ENCODE measurements around the gene EGLN1.
A peak's percentile ranks its signal among the peaks of the same experiment; 100 is the strongest.

Gene EGLN1

GRCh38 chr1:231428377-231428776, 6.3 kb upstream of the EGLN1 start:
- Histone ChIP-seq H3K4me3 (ENCODE audit: low read depth, low read length) (no peak overlapping the region), H3K27me3 (no peaks in the 10 kb centered on the region), H3K36me3 (no peaks in the 10 kb centered on the region), H3K4me1 (no peaks in the 10 kb centered on the region), H3K9me3 (no peaks in the 10 kb centered on the region)
- DNase-seq, result no peak
- TF ChIP-seq CTCF (IDR thresholded peaks at IDR 0.05; ENCODE audit: low read depth, low read length), result no peak

- DNase-seq, result no peak
- no peaks in the 10 kb centered on the region for H3K36me3 ChIP-seq
- no peaks in the 10 kb centered on the region for H3K9me3 ChIP-seq
- no peak for TF ChIP-seq CTCF (IDR thresholded peaks at IDR 0.05; ENCODE audit: low read depth, low read length)
- H3K4me1 ChIP-seq, result peaks cover 2% of the 10 kb centered on the region; the same call in 1 of the 2 replicates
- no peak overlapping the region for H3K4me3 ChIP-seq (ENCODE audit: low read depth, low read length)
- no peaks in the 10 kb centered on the region for H3K27me3 ChIP-seq
Observed at GRCh38 chr1:231424950-231425805, 3.1 kb upstream of the EGLN1 start.

GRCh38 chr1:231423648-231424047, 1.6 kb upstream of the EGLN1 start:
- no peaks in the 10 kb centered on the region for H3K27me3 ChIP-seq
- no peak for DNase-seq
- H3K4me1 ChIP-seq, result peaks cover 2% of the 10 kb centered on the region; the same call in 1 of the 2 replicates
- no peak for TF ChIP-seq CTCF (IDR thresholded peaks at IDR 0.05; ENCODE audit: low read depth, low read length)
- H3K9me3 ChIP-seq, result no peaks in the 10 kb centered on the region
- H3K4me3 ChIP-seq (ENCODE audit: low read depth, low read length), result no peak overlapping the region
- H3K36me3 ChIP-seq, result no peaks in the 10 kb centered on the region

- Histone ChIP-seq H3K36me3 (no peaks in the 10 kb centered on the region), H3K4me3 (ENCODE audit: low read depth, low read length) (peak overlapping the region; percentile 57), H3K9me3 (no peaks in the 10 kb centered on the region), H3K4me1 (peaks cover 2% of the 10 kb centered on the region; the same call in 1 of the 2 replicates), H3K27me3 (no peaks in the 10 kb centered on the region)
- no peak for TF ChIP-seq CTCF (IDR thresholded peaks at IDR 0.05; ENCODE audit: low read depth, low read length)
- DNase-seq, result no peak
Observed at GRCh38 chr1:231422798-231423309, 767 bp upstream of the EGLN1 start.

- H3K4me3 ChIP-seq (ENCODE audit: low read depth, low read length), result peak overlapping the region; percentile 94
- no peaks in the 10 kb centered on the region for H3K9me3 ChIP-seq
- H3K36me3 ChIP-seq, result no peaks in the 10 kb centered on the region
- peak; percentile 65 for DNase-seq
- peaks cover 2% of the 10 kb centered on the region; the same call in 1 of the 2 replicates for H3K4me1 ChIP-seq
- no peaks in the 10 kb centered on the region for H3K27me3 ChIP-seq
- no peak for TF ChIP-seq CTCF (IDR thresholded peaks at IDR 0.05; ENCODE audit: low read depth, low read length)
Observed at GRCh38 chr1:231421546-231421970, 529 bp downstream of the EGLN1 start.

All from BE2C (cell line).